A549 (cell line): ENCODE data around the gene CCDC12. TPM values are rescaled to one million over a fixed set of nuclear protein-coding genes. Genes with fewer than 3 reads are reported as not detected.

ENCODE experiments used
- ATAC-seq, 2 experiments: fragments of 200-7000 bp in 1 of 2; fragments of >200 bp in 1 of 2; cut with Nextera tagmentation in 1 of 2; cut with Tn5 transposase in 1 of 2; 3 replicates each; pipeline versions ENCODE4 v1.8.0 to v1.9.1; 2018 to 2020; ENCODE audit warnings: mild to moderate bottlenecking in 1 of 2, moderate library complexity in 1 of 2
- CTCF ChIA-PET: fragments of 300-600 bp; sonication (Branson Sonifier 250); formaldehyde crosslinking; extraction: SDS; loops from one replicate; lab custom pipeline; 2021; ENCODE audit warnings: antibody characterized with exemption, inconsistent platforms; lab: Yijun Ruan, JAX
- POLR2A ChIA-PET: fragments of 350-600 bp; formaldehyde crosslinking; extraction: SDS; loops from one replicate; lab custom pipeline; 2021; ENCODE audit warnings: antibody characterized with exemption, inconsistent platforms; lab: Yijun Ruan, JAX
- DNase-seq, 2 experiments: peaks; one replicate each; pipeline versions ENCODE4 v3.0.0 to v3.0.0-alpha.2; 2011 to 2016; ENCODE audit warnings: low read depth in 1 of 2, low spot score in 1 of 2
- FAIRE-seq: peaks from 2 replicates; lab custom pipeline; 2011; peaks lifted over from hg19 to GRCh38; lab: Jason Lieb, UNC
- H3K27ac ChIP-seq, 2 experiments: fragments of >200 bp; sonication (Bioruptor Twin); formaldehyde crosslinking; 3 replicates each; pipeline ENCODE4 v1.5.1; 2016 to 2017
- H3K4me1 ChIP-seq: fragments of >200 bp; sonication (Bioruptor Twin); formaldehyde crosslinking; 3 replicates; pipeline ENCODE4 v1.6.1; 2016
- H3K4me2 ChIP-seq: fragments of >200 bp; sonication (Bioruptor Twin); formaldehyde crosslinking; 3 replicates; pipeline ENCODE4 v1.6.1; 2016
- H3K4me3 ChIP-seq: fragments of >200 bp; sonication (Bioruptor Twin); formaldehyde crosslinking; 3 replicates; pipeline ENCODE4 v1.5.1; 2016
- H3K9me3 ChIP-seq: fragments of >200 bp; sonication (Bioruptor Twin); formaldehyde crosslinking; 3 replicates; pipeline ENCODE4 v1.6.1; 2016
- CBX8 ChIP-seq: fragments of 200-600 bp; sonication (generic); IDR thresholded peaks from 2 replicates; pipeline ENCODE4 v1.6.1; 2016
- CEBPB ChIP-seq, 2 experiments: fragments of >200 bp in 1 of 2; sonication (Bioruptor Twin) in 1 of 2; formaldehyde crosslinking in 1 of 2; IDR thresholded peaks; 2 replicates each; pipeline ENCODE4 v1.6.1; 2012 to 2016
- CHD4 ChIP-seq: fragments of 200-600 bp; sonication (generic); IDR thresholded peaks from 2 replicates; pipeline ENCODE4 v1.6.1; 2016; ENCODE audit warnings: antibody characterized with exemption, mild to moderate bottlenecking, borderline replicate concordance
- CTCF ChIP-seq: fragments of >200 bp; sonication (Bioruptor Twin); formaldehyde crosslinking; IDR thresholded peaks from 3 replicates; pipeline ENCODE4 v1.5.1; 2016
- E2F6 ChIP-seq: IDR thresholded peaks from 2 replicates; pipeline ENCODE4 v1.6.1; 2012; ENCODE audit warnings: low read depth, borderline replicate concordance
- EHF ChIP-seq: fragments of 250-450 bp; sonication (Bioruptor Pico); IDR thresholded peaks from 2 replicates; pipeline ENCODE4 v1.5.0; 2020; ENCODE audit warnings: mild to moderate bottlenecking
- EP300 ChIP-seq, 2 experiments: fragments of >200 bp; sonication (Bioruptor Twin); formaldehyde crosslinking; IDR thresholded peaks; 2 replicates in 1 of 2; 3 replicates in 1 of 2; pipeline ENCODE4 v1.6.1; 2016 to 2017
- ESRRA ChIP-seq: fragments of 150-350 bp; IDR thresholded peaks from 2 replicates; pipeline ENCODE4 v1.6.1; 2014; ENCODE audit warnings: mild to moderate bottlenecking, low read length, borderline replicate concordance
- HEYL ChIP-seq: fragments of 250-450 bp; sonication (Bioruptor Pico); IDR thresholded peaks from 2 replicates; pipeline ENCODE4 v1.8.0; 2021; ENCODE audit warnings: mild to moderate bottlenecking, moderate library complexity
- HMGXB4 ChIP-seq: fragments of 250-450 bp; sonication (Bioruptor Pico); IDR thresholded peaks from 2 replicates; pipeline ENCODE4 v1.5.0; 2021; ENCODE audit warnings: mild to moderate bottlenecking, moderate library complexity, borderline replicate concordance
- HOXB13 ChIP-seq: fragments of 250-450 bp; sonication (Bioruptor Pico); IDR thresholded peaks from 2 replicates; pipeline ENCODE4 v1.5.0; 2020; ENCODE audit warnings: low read depth, mild to moderate bottlenecking, moderate library complexity
- HOXB5 ChIP-seq: fragments of 250-450 bp; sonication (Bioruptor Pico); IDR thresholded peaks from 2 replicates; pipeline ENCODE4 v1.5.0; 2020; ENCODE audit warnings: mild to moderate bottlenecking, moderate library complexity
- JUNB ChIP-seq: fragments of >200 bp; sonication (Bioruptor Twin); formaldehyde crosslinking; IDR thresholded peaks from 2 replicates; pipeline ENCODE4 v1.6.1; 2016
- KDM1A ChIP-seq: fragments of 200-600 bp; sonication (generic); IDR thresholded peaks from 2 replicates; pipeline ENCODE4 v1.6.1; 2016; ENCODE audit warnings: low read depth, mild to moderate bottlenecking
- KDM5A ChIP-seq: fragments of 200-600 bp; sonication (generic); IDR thresholded peaks from 2 replicates; pipeline ENCODE4 v1.6.1; 2016; ENCODE audit warnings: antibody characterized with exemption, mild to moderate bottlenecking
- MAFK ChIP-seq: fragments of 450-650 bp; IDR thresholded peaks from 2 replicates; pipeline ENCODE4 v1.6.1; 2014; ENCODE audit not compliant: partially characterized antibody
- MYC ChIP-seq: IDR thresholded peaks from 2 replicates; pipeline ENCODE4 v1.6.1; 2012; ENCODE audit warnings: mild to moderate bottlenecking, inconsistent platforms, low read length, improper control_type of control experiment, borderline replicate concordance
- NFE2L2 ChIP-seq: fragments of 150-350 bp; conservative IDR thresholded peaks from 2 replicates; pipeline ENCODE4 v1.6.1; 2014; ENCODE audit warnings: low read length
- NPAS2 ChIP-seq: fragments of 250-450 bp; sonication (Bioruptor Pico); IDR thresholded peaks from 2 replicates; pipeline ENCODE4 v1.8.0; 2022; ENCODE audit warnings: mild to moderate bottlenecking, moderate library complexity, borderline replicate concordance
- NR3C1 ChIP-seq: fragments of >200 bp; sonication (Bioruptor Twin); formaldehyde crosslinking; IDR thresholded peaks from 3 replicates; pipeline ENCODE4 v1.6.1; 2017
- POLR2AphosphoS2 ChIP-seq: conservative IDR thresholded peaks from 2 replicates; pipeline ENCODE4 v1.6.1; 2012; ENCODE audit warnings: low read length, improper control_type of control experiment, inconsistent platforms
- RCOR1 ChIP-seq: fragments of 150-350 bp; IDR thresholded peaks from 2 replicates; pipeline ENCODE4 v1.6.1; 2014; ENCODE audit warnings: antibody characterized with exemption, low read length, low read depth
- RFX5 ChIP-seq: fragments of 450-650 bp; IDR thresholded peaks from 2 replicates; pipeline ENCODE4 v1.7.1; 2014; ENCODE audit warnings: antibody characterized with exemption, mild to moderate bottlenecking, moderate library complexity
- ZFP36 ChIP-seq: fragments of 450-650 bp; IDR thresholded peaks from 2 replicates; pipeline ENCODE4 v1.6.1; 2014; ENCODE audit warnings: borderline replicate concordance; ENCODE audit not compliant: partially characterized antibody
- ZSCAN20 ChIP-seq: fragments of 250-450 bp; sonication (Bioruptor Pico); IDR thresholded peaks from 2 replicates; pipeline ENCODE4 v1.8.0; 2022; ENCODE audit warnings: mild to moderate bottlenecking, moderate library complexity
- WGBS: methylation state at CpG from one replicate; pipeline ENCODE4 v1.1.6; 2017; ENCODE audit errors: missing lambda C conversion rate; 5-methylcytosine and 5-hydroxymethylcytosine counted together
- polyA plus RNA-seq, 4 experiments: library from polyadenylated mRNA; depleted of rRNA in 3 of 4; stranded (reverse); fragments of >200 nt; fragmentation: RNase III in 1 of 4; extraction: RNeasy Plus Mini Kit Qiagen cat#74134 plus additional on column Dnase treatment in 1 of 4; gene quantifications; 2 replicates in 3 of 4; 3 replicates in 1 of 4; pipeline ENCODE4 v1.2.3, GENCODE V29; 2011 to 2017

CCDC12 gene
- polyA plus RNA-seq, 2 of the 4 experiments (the other 2 are of a cell fraction) = 34.8 to 81.0 TPM

GRCh38 chr3:46927718-46928073 is 48.8 kb downstream of the CCDC12 start:
- TF ChIP-seq MYC = no peak
- CTCF ChIA-PET = interaction anchor here (0.9 to 1.0 kb wide), 2 partner anchors 18 to 71 kb away, joined by 3 read pairs; no protein-coding TSS in a partner anchor
- peak overlapping the region; percentile 74 to 84; a peak in 4 of 6 replicates for H3K27ac ChIP-seq
- POLR2A ChIA-PET = interaction anchor here (0.6 kb wide), 1 partner anchor 993 kb away, joined by 3 read pairs; no protein-coding TSS in a partner anchor
- 100% methylated on average over 6 of the region's 6 CpGs for WGBS
- ATAC-seq (no peak), FAIRE-seq (no peak), DNase-seq (no peak)
- no peak overlapping the region for H3K4me3 ChIP-seq
- peaks cover 71% of the 10 kb centered on the region for H3K4me1 ChIP-seq
- no peak overlapping the region for H3K4me2 ChIP-seq
- peaks cover 6% of the 10 kb centered on the region; the same call in 1 of the 3 replicates for H3K9me3 ChIP-seq

GRCh38 chr3:46926871-46927717 is 49.5 kb downstream of the CCDC12 start:
- WGBS = 96% methylated on average over 13 of the region's 15 CpGs
- Histone ChIP-seq H3K4me1 (peaks cover 65% of the 10 kb centered on the region), H3K27ac (peak overlapping the region; percentile 74 to 84), H3K9me3 (peaks cover 6% of the 10 kb centered on the region; the same call in 1 of the 3 replicates), H3K4me2 (no peak overlapping the region), H3K4me3 (no peak overlapping the region)
- FAIRE-seq (no peak), DNase-seq (no peak), ATAC-seq (no peak)
- POLR2A ChIA-PET = interaction anchor here (0.6 kb wide), 2 partner anchors 52 to 994 kb away, joined by 3 read pairs; partner anchors contain the start of gene NBEAL2
- TF ChIP-seq CBX8 = no peak
- no peak for TF ChIP-seq POLR2AphosphoS2
- no peak for TF ChIP-seq HOXB13 (CRISPR knock-in tag)
- TF ChIP-seq NPAS2 (CRISPR knock-in tag) = no peak
- TF ChIP-seq CTCF = no peak
- no peak for TF ChIP-seq CEBPB (IDR thresholded peaks at IDR 0.05)
- no peak for TF ChIP-seq RFX5
- CTCF ChIA-PET = interaction anchor here (0.9 to 5.2 kb wide), 6 partner anchors 7 to 72 kb away, joined by 3 to 62 read pairs (median 4); partner anchors contain the start of gene NBEAL2

GRCh38 chr3:46926447-46926846 is 50.1 kb downstream of the CCDC12 start:
- Histone ChIP-seq H3K4me2 (no peak overlapping the region), H3K9me3 (peaks cover 6% of the 10 kb centered on the region; the same call in 1 of the 3 replicates), H3K4me1 (peaks cover 58% of the 10 kb centered on the region), H3K4me3 (no peak overlapping the region), H3K27ac (peak overlapping the region; percentile 74 to 84)
- ATAC-seq (no peak), DNase-seq (no peak), FAIRE-seq (no peak)
- WGBS = 97% methylated on average over 5 of the region's 6 CpGs
- CTCF ChIA-PET = interaction anchor here (0.8 to 5.2 kb wide), 8 partner anchors 8 to 73 kb away, joined by 3 to 62 read pairs (median 3); partner anchors contain the start of gene NBEAL2
- POLR2A ChIA-PET = interaction anchor here (0.6 to 0.7 kb wide), 2 partner anchors 51 to 53 kb away, joined by 3 read pairs; partner anchors contain the start of gene NBEAL2
- TF ChIP-seq CHD4 = no peak
- no peak for TF ChIP-seq HEYL (CRISPR knock-in tag)
- no peak for TF ChIP-seq EP300 (IDR thresholded peaks at IDR 0.05)
- no peak for TF ChIP-seq ZFP36
- TF ChIP-seq JUNB = no peak
- TF ChIP-seq CBX8 = no peak
- no peak for TF ChIP-seq MAFK
- no peak for TF ChIP-seq EHF (CRISPR knock-in tag)
- TF ChIP-seq E2F6 = no peak
- TF ChIP-seq ESRRA = no peak
- TF ChIP-seq NFE2L2 = no peak
- no peak for TF ChIP-seq NR3C1
- TF ChIP-seq KDM1A = no peak
- no peak for TF ChIP-seq RCOR1
- no peak for TF ChIP-seq KDM5A
- TF ChIP-seq HMGXB4 (CRISPR knock-in tag) = no peak
- no peak for TF ChIP-seq ZSCAN20 (CRISPR knock-in tag)
- TF ChIP-seq HOXB5 (CRISPR knock-in tag) = no peak
- no peak for TF ChIP-seq RFX5
